Measurements from ENCODE around the gene CYTIP. TPM values are rescaled to one million over a fixed set of nuclear protein-coding genes. Genes with fewer than 3 reads are reported as not detected.
A peak's percentile ranks its signal among the peaks of the same experiment; 100 is the strongest.

Gene CYTIP
- total RNA-seq, 5 donors from 2014 or later (not counting 1 experiment from before 2014, with no cell fraction given), result 264 to 465 (median 273) TPM

GRCh38 chr2:157427003-157427921, 16.6 kb downstream of the CYTIP start:
- H3K27me3 Mint-ChIP-seq, result no peaks in the 10 kb centered on the region
- POLR2A ChIA-PET, result interaction anchor here (0.5 to 11.7 kb wide), 8 partner anchors 9 to 33 kb away, joined by 3 to 216 read pairs (median 4); no protein-coding TSS in a partner anchor
- Histone ChIP-seq H3K36me3 (ENCODE audit: control insufficient read depth in 2 of 2, extremely low read depth in 1 of 2, insufficient read depth in 1 of 2, low read length in 1 of 2) (peaks cover 4 to 77% of the 10 kb centered on the region in 2 donors), H3K27me3 (replicated peaks in 1 of 2; ENCODE audit: control insufficient read depth in 2 of 2, extremely low read depth in 1 of 2, insufficient read depth in 2 of 2, low read length in 1 of 2) (no peaks in the 10 kb centered on the region), H3K4me1 (ENCODE audit: control insufficient read depth in 1 of 2, extremely low read depth in 1 of 2, insufficient read depth in 2 of 2, low read length in 2 of 2) (peaks cover 25 to 72% of the 10 kb centered on the region in 2 experiments), H3K4me3 (ENCODE audit: control insufficient read depth in 1 of 2, extremely low read depth in 1 of 2, low read length in 1 of 2) (no peak overlapping the region), H3K27ac (ENCODE audit: low read length) (peak overlapping the region; percentile 38), H3K9me3 (peaks cover 2% of the 10 kb centered on the region)
- peaks cover 92% of the 10 kb centered on the region for H3K36me3 Mint-ChIP-seq
- peak in 1 of 4 experiments; percentile 15 for ATAC-seq (replicated peaks in 1 of 4)
- peak overlapping the region; percentile 31 to 96 (median 37) for H3K4me3 Mint-ChIP-seq
- H3K9me3 Mint-ChIP-seq, result peaks cover 0 to 21% (median 12%) of the 10 kb centered on the region in 3 donors
- peaks cover 78 to 83% (median 81%) of the 10 kb centered on the region in 3 donors for H3K4me1 Mint-ChIP-seq
- WGBS (ENCODE audit: insufficient coverage), result no CpG with 5 or more reads among the region's 6 CpGs
- DNase-seq, result no peak
- CTCF ChIA-PET, result interaction anchor here (0.9 to 1.3 kb wide), 4 partner anchors 11 to 100 kb away, joined by 3 to 5 read pairs (median 3); no protein-coding TSS in a partner anchor
- H3K27ac Mint-ChIP-seq, result peak overlapping the region; percentile 93 to 94

- Histone ChIP-seq H3K4me1 (ENCODE audit: control insufficient read depth in 1 of 2, extremely low read depth in 1 of 2, insufficient read depth in 2 of 2, low read length in 2 of 2) (peaks cover 29 to 71% of the 10 kb centered on the region in 2 experiments), H3K36me3 (ENCODE audit: control insufficient read depth in 2 of 2, extremely low read depth in 1 of 2, insufficient read depth in 1 of 2, low read length in 1 of 2) (peaks cover 4 to 78% of the 10 kb centered on the region in 2 donors), H3K27me3 (replicated peaks in 1 of 2; ENCODE audit: control insufficient read depth in 2 of 2, extremely low read depth in 1 of 2, insufficient read depth in 2 of 2, low read length in 1 of 2) (no peaks in the 10 kb centered on the region), H3K27ac (ENCODE audit: low read length) (no peak overlapping the region), H3K4me3 (ENCODE audit: control insufficient read depth in 1 of 2, extremely low read depth in 1 of 2, low read length in 1 of 2) (no peak overlapping the region), H3K9me3 (peaks cover 2% of the 10 kb centered on the region)
- POLR2A ChIA-PET, result interaction anchor here (0.6 to 11.7 kb wide), 5 partner anchors 11 to 43 kb away, joined by 3 to 216 read pairs (median 4); no protein-coding TSS in a partner anchor
- DNase-seq, result no peak
- peaks cover 78 to 83% (median 80%) of the 10 kb centered on the region in 3 donors for H3K4me1 Mint-ChIP-seq
- WGBS (ENCODE audit: insufficient coverage), result 100% methylated on average over 2 of the region's 4 CpGs
- H3K4me3 Mint-ChIP-seq, result peak overlapping the region in 2 of 3 donors; percentile 31 to 96
- no peaks in the 10 kb centered on the region for H3K27me3 Mint-ChIP-seq
- CTCF ChIA-PET, result interaction anchor here (1.0 to 1.3 kb wide), 2 partner anchors 13 to 99 kb away, joined by 3 to 5 read pairs; no protein-coding TSS in a partner anchor
- H3K9me3 Mint-ChIP-seq, result peaks cover 0 to 21% (median 12%) of the 10 kb centered on the region in 3 donors
- peaks cover 92% of the 10 kb centered on the region for H3K36me3 Mint-ChIP-seq
- no peak for ATAC-seq (replicated peaks in 1 of 4)
- H3K27ac Mint-ChIP-seq, result peak overlapping the region; percentile 93 to 94
These were observed 17.4 kb downstream of the CYTIP start for GRCh38 chr2:157426477-157426994.

GRCh38 chr2:157424374-157424773, 19.5 kb downstream of the CYTIP start:
- H3K27me3 Mint-ChIP-seq, result no peaks in the 10 kb centered on the region
- H3K27ac Mint-ChIP-seq, result peak overlapping the region; percentile 49 to 87

GRCh38 chr2:157421964-157422363, 21.9 kb downstream of the CYTIP start:
- DNase-seq (no peak), ATAC-seq (replicated peaks in 1 of 4) (no peak)
- Mint-ChIP-seq H3K36me3 (peaks cover 85% of the 10 kb centered on the region), H3K27me3 (no peaks in the 10 kb centered on the region), H3K4me1 (peaks cover 74 to 81% (median 75%) of the 10 kb centered on the region in 3 donors), H3K9me3 (peaks cover 0 to 14% (median 12%) of the 10 kb centered on the region in 3 donors), H3K27ac (peak overlapping the region; percentile 90 to 93), H3K4me3 (peak overlapping the region in 2 of 3 donors; percentile 47 to 60)
- ChIA-PET CTCF (interaction anchor here (0.5 to 2.3 kb wide), 5 partner anchors 14 to 207 kb away, joined by 3 to 6 read pairs (median 5); partner anchors contain the start of genes ACVR1C (in 1 of the 2) and CYTIP (in 1 of the 2)), POLR2A (interaction anchor here (1.0 to 11.7 kb wide), 9 partner anchors 9 to 88 kb away, joined by 3 to 216 read pairs (median 8); no protein-coding TSS in a partner anchor)
- Histone ChIP-seq H3K9me3 (peaks cover 2% of the 10 kb centered on the region), H3K4me1 (ENCODE audit: control insufficient read depth in 1 of 2, extremely low read depth in 1 of 2, insufficient read depth in 2 of 2, low read length in 2 of 2) (peaks cover 42 to 73% of the 10 kb centered on the region in 2 experiments), H3K4me3 (ENCODE audit: control insufficient read depth in 1 of 2, extremely low read depth in 1 of 2, low read length in 1 of 2) (no peak overlapping the region), H3K27me3 (replicated peaks in 1 of 2; ENCODE audit: control insufficient read depth in 2 of 2, extremely low read depth in 1 of 2, insufficient read depth in 2 of 2, low read length in 1 of 2) (no peaks in the 10 kb centered on the region), H3K36me3 (ENCODE audit: control insufficient read depth in 2 of 2, extremely low read depth in 1 of 2, insufficient read depth in 1 of 2, low read length in 1 of 2) (peaks cover 2 to 71% of the 10 kb centered on the region in 2 donors), H3K27ac (ENCODE audit: low read length) (peak overlapping the region; percentile 91)
- no CpG with 5 or more reads among the region's 3 CpGs for WGBS (ENCODE audit: insufficient coverage)

More at GRCh38 chr2:157424374-157424773, 19.5 kb downstream of the CYTIP start:
- peaks cover 1 to 79% of the 10 kb centered on the region in 2 donors for H3K36me3 ChIP-seq (ENCODE audit: control insufficient read depth in 2 of 2, extremely low read depth in 1 of 2, insufficient read depth in 1 of 2, low read length in 1 of 2)
- peaks cover 90% of the 10 kb centered on the region for H3K36me3 Mint-ChIP-seq
- H3K27me3 ChIP-seq (replicated peaks in 1 of 2; ENCODE audit: control insufficient read depth in 2 of 2, extremely low read depth in 1 of 2, insufficient read depth in 2 of 2, low read length in 1 of 2), result no peaks in the 10 kb centered on the region
- peaks cover 37 to 69% of the 10 kb centered on the region in 2 experiments for H3K4me1 ChIP-seq (ENCODE audit: control insufficient read depth in 1 of 2, extremely low read depth in 1 of 2, insufficient read depth in 2 of 2, low read length in 2 of 2)
- peaks cover 2% of the 10 kb centered on the region for H3K9me3 ChIP-seq
- ChIA-PET POLR2A (interaction anchor here (0.5 to 11.7 kb wide), 7 partner anchors 9 to 77 kb away, joined by 3 to 216 read pairs (median 4); no protein-coding TSS in a partner anchor), CTCF (interaction anchor here (0.8 to 2.3 kb wide), 5 partner anchors 9 to 97 kb away, joined by 3 to 12 read pairs (median 4); no protein-coding TSS in a partner anchor)
- DNase-seq (no peak), ATAC-seq (replicated peaks in 1 of 4) (no peak)
- H3K4me3 Mint-ChIP-seq, result no peak overlapping the region
- H3K27ac ChIP-seq (ENCODE audit: low read length), result peak overlapping the region; percentile 8
- peaks cover 77 to 82% (median 80%) of the 10 kb centered on the region in 3 donors for H3K4me1 Mint-ChIP-seq
- H3K9me3 Mint-ChIP-seq, result peaks cover 0 to 21% (median 12%) of the 10 kb centered on the region in 3 donors
- no CpG with 5 or more reads among the region's 1 CpG for WGBS (ENCODE audit: insufficient coverage)
- no peak overlapping the region for H3K4me3 ChIP-seq (ENCODE audit: control insufficient read depth in 1 of 2, extremely low read depth in 1 of 2, low read length in 1 of 2)

- peak overlapping the region; percentile 8 to 60 (median 47) for H3K4me3 Mint-ChIP-seq
- peaks cover 73 to 80% (median 75%) of the 10 kb centered on the region in 3 donors for H3K4me1 Mint-ChIP-seq
- DNase-seq, result no peak
- ChIA-PET CTCF (interaction anchor here (0.5 to 2.3 kb wide), 7 partner anchors 15 to 207 kb away, joined by 3 to 6 read pairs (median 5); partner anchors contain the start of genes ACVR1C (in 1 of the 2) and CYTIP (in 1 of the 2)), POLR2A (interaction anchor here (0.6 to 11.7 kb wide), 14 partner anchors 8 to 117 kb away, joined by 3 to 216 read pairs (median 6); no protein-coding TSS in a partner anchor)
- WGBS (ENCODE audit: insufficient coverage), result no CpG with 5 or more reads among the region's 2 CpGs
- H3K27me3 Mint-ChIP-seq, result no peaks in the 10 kb centered on the region
- peak overlapping the region; percentile 90 to 93 for H3K27ac Mint-ChIP-seq
- peaks cover 0 to 8% (median 8%) of the 10 kb centered on the region in 3 donors for H3K9me3 Mint-ChIP-seq
- H3K4me1 ChIP-seq (ENCODE audit: control insufficient read depth in 1 of 2, extremely low read depth in 1 of 2, insufficient read depth in 2 of 2, low read length in 2 of 2), result peaks cover 46 to 75% of the 10 kb centered on the region in 2 experiments
- peaks cover 84% of the 10 kb centered on the region for H3K36me3 Mint-ChIP-seq
- no peak for ATAC-seq (replicated peaks in 1 of 4)
- peaks cover 2% of the 10 kb centered on the region for H3K9me3 ChIP-seq
- no peaks in the 10 kb centered on the region for H3K27me3 ChIP-seq (replicated peaks in 1 of 2; ENCODE audit: control insufficient read depth in 2 of 2, extremely low read depth in 1 of 2, insufficient read depth in 2 of 2, low read length in 1 of 2)
- H3K27ac ChIP-seq (ENCODE audit: low read length), result peak overlapping the region; percentile 91
- H3K36me3 ChIP-seq (ENCODE audit: control insufficient read depth in 2 of 2, extremely low read depth in 1 of 2, insufficient read depth in 1 of 2, low read length in 1 of 2), result peaks cover 2 to 71% of the 10 kb centered on the region in 2 donors
- H3K4me3 ChIP-seq (ENCODE audit: control insufficient read depth in 1 of 2, extremely low read depth in 1 of 2, low read length in 1 of 2), result no peak overlapping the region
These were observed 22.5 kb downstream of the CYTIP start for GRCh38 chr2:157421331-157421944.
